ENCODE measurements around the gene MAGOHB. TPM values are rescaled to one million over a fixed set of nuclear protein-coding genes. Genes with fewer than 3 reads are reported as not detected.
A peak's percentile ranks its signal among the peaks of the same experiment; 100 is the strongest.

MAGOHB gene
- total RNA-seq, 1 experiment from 2014 or later = 64.5 TPM

- no peak overlapping the region for H2BK5ac ChIP-seq (ENCODE audit: insufficient read length, low read length)
- H2BK120ac ChIP-seq (ENCODE audit: low read depth, low read length, poor library complexity, severe bottlenecking) = no peak overlapping the region
- H3K27ac ChIP-seq (ENCODE audit: insufficient read length, low read depth, low read length) = no peak overlapping the region
- H2AK5ac ChIP-seq (ENCODE audit: insufficient read length, low read length) = no peak overlapping the region
- H3K4me1 ChIP-seq (ENCODE audit: insufficient read depth, low read length) = no peaks in the 10 kb centered on the region
- peaks cover 10 to 15% of the 10 kb centered on the region in 2 experiments for H3K4me1 Mint-ChIP-seq
- no peak overlapping the region for H3K14ac ChIP-seq (ENCODE audit: insufficient read depth, low read length)
- no peaks in the 10 kb centered on the region for H3K27me3 Mint-ChIP-seq (ENCODE audit: low read depth)
- no peak overlapping the region for H2BK15ac ChIP-seq (ENCODE audit: low read depth, low read length)
- no peak overlapping the region for H4K8ac ChIP-seq (replicated peaks; ENCODE audit: insufficient read length, low read depth, low read length)
- H3T11ph ChIP-seq (ENCODE audit: low read length) = no peak overlapping the region
- no peaks in the 10 kb centered on the region for H3K27me3 ChIP-seq (ENCODE audit: insufficient read depth, low read length)
- H3K18ac ChIP-seq (ENCODE audit: insufficient read length, low read depth, low read length) = no peak overlapping the region
- H3K36me3 Mint-ChIP-seq (ENCODE audit: insufficient read depth in 1 of 3, low read depth in 3 of 3) = no peaks in the 10 kb centered on the region
- H3K4me3 Mint-ChIP-seq = no peak overlapping the region
- no peak for DNase-seq
- H3K79me1 ChIP-seq (ENCODE audit: insufficient read depth, low read depth, low read length, poor library complexity, severe bottlenecking) = no peaks in the 10 kb centered on the region
- no peak overlapping the region for H4K91ac ChIP-seq (ENCODE audit: insufficient read length, low read depth, low read length)
- no peak overlapping the region for H2BK12ac ChIP-seq (ENCODE audit: insufficient read length, low read depth, low read length)
- peak overlapping the region in 2 of 3 experiments; percentile 31 to 51; a peak in 3 of 7 replicates for H3K27ac Mint-ChIP-seq
- no peak overlapping the region for H3K4ac ChIP-seq (ENCODE audit: low read depth, low read length)
- no peaks in the 10 kb centered on the region for H4K20me1 ChIP-seq (ENCODE audit: control insufficient read depth, insufficient read depth, insufficient read length)
- H2BK20ac ChIP-seq (ENCODE audit: low read depth, low read length, poor library complexity, severe bottlenecking) = no peak overlapping the region
- WGBS (ENCODE audit: extremely low coverage, insufficient read length, low lambda C conversion rate) = no CpG with 5 or more reads among the region's 6 CpGs
- H3K79me2 ChIP-seq (ENCODE audit: insufficient read depth, low read length) = no peaks in the 10 kb centered on the region
- H3K4me2 ChIP-seq (ENCODE audit: insufficient read depth, insufficient read length, low read length) = peak overlapping the region; percentile 20
- no peaks in the 10 kb centered on the region for H3K9me3 ChIP-seq (ENCODE audit: control insufficient read depth, low read depth, low read length)
- no peak overlapping the region for H3K56ac ChIP-seq (ENCODE audit: insufficient read length, low read depth, low read length)
- TF ChIP-seq CTCF (conservative IDR thresholded peaks at IDR 0.05) = no peak
- H3K23ac ChIP-seq (ENCODE audit: insufficient read length, low read depth, low read length) = no peak overlapping the region
- no peak overlapping the region for H4K5ac ChIP-seq (ENCODE audit: insufficient read length, low read depth, low read length)
- no peak overlapping the region for H2AFZ ChIP-seq (ENCODE audit: low read length)
- H3K9ac ChIP-seq (ENCODE audit: extremely low read depth, insufficient read length, low read length) = no peak overlapping the region
- no peaks in the 10 kb centered on the region for H3K9me3 Mint-ChIP-seq
- no peaks in the 10 kb centered on the region for H3K23me2 ChIP-seq (ENCODE audit: insufficient read length, low read depth, low read length, poor library complexity, severe bottlenecking)
Observed at GRCh38 chr12:10636611-10637010, 23.2 kb upstream of the MAGOHB start.
